B cell (primary cell): Measurements from ENCODE around the gene WDFY2. TPM values are rescaled to one million over a fixed set of nuclear protein-coding genes. Genes with fewer than 3 reads are reported as not detected.
A peak's percentile ranks its signal among the peaks of the same experiment; 100 is the strongest.

Experiments used
- ATAC-seq: fragments of 200-7000 bp; cut with Tn5 transposase; one replicate; pipeline ENCODE4 v1.10.0; 2021; ENCODE audit warnings: low read depth, mild to moderate bottlenecking, moderate number of reproducible peaks, moderate library complexity
- CTCF ChIA-PET: fragments of 350-600 bp; sonication (Branson Sonifier 250); formaldehyde crosslinking; loops from one replicate; lab custom pipeline; 2021; ENCODE audit warnings: antibody characterized with exemption, inconsistent platforms; lab: Charles Lee
- POLR2A ChIA-PET: fragments of 350-600 bp; sonication (Branson Sonifier 250); formaldehyde crosslinking; loops from one replicate; lab custom pipeline; 2021; ENCODE audit warnings: antibody characterized with exemption; lab: Charles Lee
- DNase-seq: peaks from one replicate; pipeline ENCODE4 v3.0.0; 2013
- H2AFZ ChIP-seq: 2 replicates; pipeline ENCODE4 v1.6.1; 2012; ENCODE audit warnings: mild to moderate bottlenecking, low read depth, low read length; ENCODE audit not compliant: insufficient read depth, poor library complexity, severe bottlenecking
- H3K27ac ChIP-seq, 2 donors: 1 replicate in 1 of 2; 2 replicates in 1 of 2; pipeline ENCODE4 v1.5.1; 2012 to 2013; ENCODE audit warnings: low read length in 2 of 2, mild to moderate bottlenecking in 2 of 2, moderate library complexity in 1 of 2
- H3K27me3 ChIP-seq, 4 experiments: fragments of 200-600 bp in 1 of 4; sonication (generic) in 1 of 4; replicated peaks in 1 of 4; 1 replicate in 2 of 4; 2 replicates in 2 of 4; pipeline versions ENCODE4 v1.6.1 to v1.7.0; 2013 to 2016; ENCODE audit warnings: low read length in 3 of 4, mild to moderate bottlenecking in 2 of 4, mixed read lengths in 1 of 4, moderate library complexity in 1 of 4; ENCODE audit not compliant: insufficient read depth in 4 of 4, control insufficient read depth in 3 of 4; ENCODE audit errors: control extremely low read depth in 1 of 4
- H3K36me3 ChIP-seq, 2 experiments: replicated peaks in 1 of 2; 1 replicate in 1 of 2; 2 replicates in 1 of 2; pipeline versions ENCODE4 v1.6.1 to v1.7.1; 2013; ENCODE audit warnings: low read length in 1 of 2; ENCODE audit not compliant: insufficient read depth in 2 of 2, control insufficient read depth in 1 of 2; ENCODE audit errors: control extremely low read depth in 1 of 2, extremely low read depth in 1 of 2
- H3K4me1 ChIP-seq, 2 donors: fragments of 200-600 bp in 1 of 2; sonication (generic) in 1 of 2; 1 replicate in 1 of 2; 2 replicates in 1 of 2; pipeline versions ENCODE4 v1.5.1 to v1.6.1; 2013 to 2017; ENCODE audit warnings: low read length in 2 of 2; ENCODE audit not compliant: control insufficient read depth in 2 of 2, insufficient read depth in 2 of 2
- H3K4me2 ChIP-seq: replicated peaks from 2 replicates; pipeline ENCODE3; 2012; ENCODE audit warnings: mild to moderate bottlenecking, low read depth, low read length; ENCODE audit not compliant: poor library complexity, severe bottlenecking
- H3K4me3 ChIP-seq, 5 experiments: fragments of 200-600 bp in 1 of 5; sonication (generic) in 1 of 5; 1 replicate in 3 of 5; 2 replicates in 2 of 5; pipeline versions ENCODE4 v1.5.1 to v1.7.0; 2011 to 2016; ENCODE audit warnings: low read length in 4 of 5, mild to moderate bottlenecking in 4 of 5, low read depth in 2 of 5, control low read depth in 1 of 5, moderate library complexity in 1 of 5; ENCODE audit not compliant: insufficient read depth in 1 of 5; ENCODE audit errors: control extremely low read depth in 1 of 5, extremely low read depth in 1 of 5
- H3K79me2 ChIP-seq: fragments of 200-600 bp; sonication (generic); one replicate; pipeline ENCODE4 v1.6.0; 2016; ENCODE audit warnings: low read length; ENCODE audit not compliant: control insufficient read depth, insufficient read depth
- H3K9ac ChIP-seq: fragments of 200-600 bp; sonication (generic); 2 replicates; pipeline ENCODE4 v1.6.1; 2017; ENCODE audit warnings: mild to moderate bottlenecking, low read length, moderate library complexity
- H3K9me3 ChIP-seq, 3 donors: one replicate each; pipeline versions ENCODE4 v1.6.1 to v1.7.1; 2013; ENCODE audit warnings: low read length in 2 of 3; ENCODE audit not compliant: control insufficient read depth in 2 of 3, insufficient read depth in 1 of 3; ENCODE audit errors: control extremely low read depth in 1 of 3
- H4K20me1 ChIP-seq: 2 replicates; pipeline ENCODE4 v1.6.0; 2012; ENCODE audit warnings: mild to moderate bottlenecking, low read length; ENCODE audit not compliant: insufficient read depth, control insufficient read depth, poor library complexity, severe bottlenecking
- H3K27ac Mint-ChIP-seq: one replicate; pipeline ENCODE4 v1.8.0; 2021; ENCODE audit warnings: mixed read lengths
- H3K27me3 Mint-ChIP-seq: one replicate; pipeline ENCODE4 v1.8.0; 2021; ENCODE audit warnings: mixed read lengths
- H3K4me1 Mint-ChIP-seq: one replicate; pipeline ENCODE4 v1.8.0; 2021; ENCODE audit warnings: mixed read lengths
- H3K4me3 Mint-ChIP-seq: one replicate; pipeline ENCODE4 v1.8.0; 2021; ENCODE audit warnings: mixed read lengths
- H3K9me3 Mint-ChIP-seq: one replicate; pipeline ENCODE4 v1.8.0; 2022; ENCODE audit warnings: mixed read lengths; ENCODE audit not compliant: insufficient read depth
- CTCF ChIP-seq: fragments of 200-600 bp; IDR thresholded peaks from one replicate; pipeline ENCODE4 v1.8.0; 2022; ENCODE audit warnings: antibody characterized with exemption, mild to moderate bottlenecking
- EZH2 ChIP-seq: IDR thresholded peaks from 2 replicates; pipeline ENCODE4 v1.6.1; 2012; ENCODE audit warnings: borderline replicate concordance, low read depth, mild to moderate bottlenecking, moderate library complexity, low read length; ENCODE audit not compliant: insufficient read depth, poor library complexity, severe bottlenecking
- WGBS: methylation state at CpG from one replicate; pipeline ENCODE4 v1.1.5; 2013; ENCODE audit warnings: missing lambda C conversion rate; ENCODE audit not compliant: insufficient coverage; 5-methylcytosine and 5-hydroxymethylcytosine counted together
- intact Hi-C: fragments of 100-400 bp; cut with micrococcal nuclease; formaldehyde crosslinking; loops from one replicate; pipeline ENCODE4 v1.10.0; 2022
- polyA plus RNA-seq: library from polyadenylated mRNA; depleted of rRNA; stranded (reverse); fragments of >200 nt; gene quantifications from 2 replicates; pipeline ENCODE4 v1.2.3, GENCODE V29; 2012
- total RNA-seq, 2 donors: library from RNA; stranded (reverse); fragments of 120-200 nt in 1 of 2; gene quantifications; 1 replicate in 1 of 2; 2 replicates in 1 of 2; pipeline versions ENCODE4 v1.2.3 to v1.2.4, GENCODE V29; 2013 to 2022

Gene WDFY2
- total and polyA plus RNA-seq, 2 donors (not counting 1 experiment from before 2014, with no cell fraction given): 12.4 to 47.7 TPM

GRCh38 chr13:51780099-51780498 is 195.8 kb downstream of the WDFY2 start:
- DNase-seq (no peak), ATAC-seq (no peak)
- CTCF ChIA-PET: interaction anchor here (0.9 to 1.0 kb wide), 2 partner anchors 18 to 347 kb away, joined by 3 to 4 read pairs; no protein-coding TSS in a partner anchor
- peaks cover 11% of the 10 kb centered on the region for H3K4me1 Mint-ChIP-seq
- no peak overlapping the region for H3K4me3 Mint-ChIP-seq
- H3K27ac Mint-ChIP-seq: no peak overlapping the region
- WGBS: no CpG with 5 or more reads among the region's 3 CpGs
- H3K27me3 Mint-ChIP-seq: no peaks in the 10 kb centered on the region
- Histone ChIP-seq H3K79me2 (no peaks in the 10 kb centered on the region), H3K4me1 (peaks cover 0 to 10% of the 10 kb centered on the region in 2 donors), H3K27me3 (no peaks in the 10 kb centered on the region), H3K9ac (no peak overlapping the region), H3K27ac (no peak overlapping the region), H4K20me1 (no peaks in the 10 kb centered on the region), H2AFZ (no peak overlapping the region), H3K4me2 (no peak overlapping the region), H3K4me3 (no peak overlapping the region), H3K36me3 (no peaks in the 10 kb centered on the region), H3K9me3 (peaks cover 0 to 3% (median 0%) of the 10 kb centered on the region in 3 donors)
- TF ChIP-seq CTCF: no peak
- no peak for TF ChIP-seq EZH2
- intact Hi-C loops: no loop called here
- H3K9me3 Mint-ChIP-seq: no peaks in the 10 kb centered on the region
- POLR2A ChIA-PET: no interaction called here

- DNase-seq: peak; percentile 28
- Histone ChIP-seq H3K27ac (no peak overlapping the region), H4K20me1 (no peaks in the 10 kb centered on the region), H3K4me3 (no peak overlapping the region), H3K36me3 (no peaks in the 10 kb centered on the region), H3K27me3 (no peaks in the 10 kb centered on the region), H2AFZ (no peak overlapping the region), H3K4me2 (peak overlapping the region; percentile 36), H3K4me1 (peaks cover 0 to 10% of the 10 kb centered on the region in 2 donors), H3K79me2 (no peaks in the 10 kb centered on the region), H3K9ac (no peak overlapping the region), H3K9me3 (no peaks in the 10 kb centered on the region)
- WGBS: 77% methylated on average over 11 of the region's 15 CpGs
- Mint-ChIP-seq H3K27me3 (no peaks in the 10 kb centered on the region), H3K9me3 (no peaks in the 10 kb centered on the region), H3K27ac (no peak overlapping the region), H3K4me1 (peaks cover 11% of the 10 kb centered on the region), H3K4me3 (no peak overlapping the region)
- intact Hi-C loops: no loop called here
- TF ChIP-seq EZH2 (no peak), CTCF (no peak)
- ATAC-seq: peak; percentile 45
- ChIA-PET CTCF (interaction anchor here (0.8 to 1.8 kb wide), 4 partner anchors 17 to 348 kb away, joined by 3 to 4 read pairs (median 4); no protein-coding TSS in a partner anchor), POLR2A (interaction anchor here (0.7 kb wide), 1 partner anchor 307 kb away, joined by 3 read pairs; no protein-coding TSS in a partner anchor)
Observed at GRCh38 chr13:51781246-51782022, 197.2 kb downstream of the WDFY2 start.
